ENCODE measurements around the gene CRELD2. TPM values are rescaled to one million over a fixed set of nuclear protein-coding genes. Genes with fewer than 3 reads are reported as not detected.

Gene CRELD2
- total and polyA plus RNA-seq, 2 of the 13 experiments (the other 11 are each of a cell fraction or from before 2014, with no cell fraction given): 17.2 to 44.7 TPM

DNA sequence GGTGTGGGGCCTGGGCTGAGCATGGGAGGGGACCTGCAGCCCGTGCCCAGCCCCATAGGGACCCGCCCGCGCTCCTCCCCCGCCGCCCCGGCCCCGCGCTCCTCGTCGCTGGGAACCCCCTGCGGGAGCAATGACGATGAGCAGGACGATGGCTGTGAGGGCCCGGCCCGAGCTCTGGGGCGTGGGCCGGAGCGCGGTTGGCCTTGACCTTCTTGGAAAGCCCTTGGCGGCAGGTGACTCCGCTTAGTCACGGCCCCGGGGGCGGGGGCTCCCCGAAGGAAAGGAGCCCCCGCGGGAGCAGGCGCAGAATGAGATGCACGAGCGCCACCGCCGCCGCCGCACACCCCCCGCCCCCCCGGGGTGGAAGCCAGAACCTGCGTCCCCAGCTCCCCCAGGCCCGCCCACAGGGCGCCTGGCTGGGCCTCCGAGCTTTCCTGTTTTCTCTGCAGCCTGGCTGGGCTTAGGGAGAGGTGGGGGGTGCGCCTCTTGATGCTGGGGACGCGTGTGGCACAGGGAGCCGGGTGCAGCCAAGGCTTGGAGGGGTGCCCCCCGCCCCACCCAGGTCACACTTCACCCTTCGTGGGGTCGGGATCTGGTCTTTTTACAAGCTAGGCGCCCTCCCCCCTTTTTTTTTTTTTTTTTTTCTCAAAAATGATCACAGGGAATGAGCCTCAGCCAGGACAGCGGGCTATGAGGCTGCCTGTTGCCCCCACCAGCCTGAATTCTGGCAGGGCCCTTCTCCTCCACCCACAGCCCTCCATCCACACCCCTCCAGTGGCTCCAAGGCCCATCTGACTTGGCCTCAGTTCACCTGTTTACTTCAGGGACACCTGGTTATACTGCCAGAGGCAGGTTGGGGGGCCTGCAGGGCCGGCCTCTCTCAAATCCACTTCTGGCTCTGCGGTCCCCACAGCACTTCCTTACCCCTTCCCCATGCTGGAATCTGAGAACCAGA is 17.9 kb downstream of the CRELD2 start (continued):
- no peak for TF ChIP-seq ZHX2 (IDR thresholded peaks at IDR 0.05; ENCODE audit: low read depth)
- no peak for TF ChIP-seq ZHX2 (CRISPR knock-in tag; IDR thresholded peaks at IDR 0.05; ENCODE audit: borderline replicate concordance)
- no peak; the same call in 1 of the 2 replicates for TF ChIP-seq ZNF878 (CRISPR knock-in tag; IDR thresholded peaks at IDR 0.05)
- peak; percentile 82; the same call in 1 of the 2 replicates for TF ChIP-seq FOSL1 (CRISPR knock-in tag; IDR thresholded peaks at IDR 0.05; ENCODE audit: borderline replicate concordance)
- TF ChIP-seq SP4 (CRISPR knock-in tag; IDR thresholded peaks at IDR 0.05): peak; percentile 52; the same call in 1 of the 2 replicates
- no peak for TF ChIP-seq ZKSCAN1 (IDR thresholded peaks at IDR 0.05; ENCODE audit: low read length)
- TF ChIP-seq, protein P1, sequence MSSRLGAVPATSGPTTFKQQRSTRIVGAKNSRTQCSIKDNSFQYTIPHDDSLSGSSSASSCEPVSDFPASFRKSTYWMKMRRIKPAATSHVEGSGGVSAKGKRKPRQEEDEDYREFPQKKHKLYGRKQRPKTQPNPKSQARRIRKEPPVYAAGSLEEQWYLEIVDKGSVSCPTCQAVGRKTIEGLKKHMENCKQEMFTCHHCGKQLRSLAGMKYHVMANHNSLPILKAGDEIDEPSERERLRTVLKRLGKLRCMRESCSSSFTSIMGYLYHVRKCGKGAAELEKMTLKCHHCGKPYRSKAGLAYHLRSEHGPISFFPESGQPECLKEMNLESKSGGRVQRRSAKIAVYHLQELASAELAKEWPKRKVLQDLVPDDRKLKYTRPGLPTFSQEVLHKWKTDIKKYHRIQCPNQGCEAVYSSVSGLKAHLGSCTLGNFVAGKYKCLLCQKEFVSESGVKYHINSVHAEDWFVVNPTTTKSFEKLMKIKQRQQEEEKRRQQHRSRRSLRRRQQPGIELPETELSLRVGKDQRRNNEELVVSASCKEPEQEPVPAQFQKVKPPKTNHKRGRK (CRISPR knock-in tag; IDR thresholded peaks at IDR 0.05): no peak
- no peak for TF ChIP-seq KMT2A (CRISPR knock-in tag; IDR thresholded peaks at IDR 0.05)
- peak; percentile 93 for TF ChIP-seq SRSF1 (optimal IDR thresholded peaks at IDR 0.05; ENCODE audit: low read depth, low read length)
- no peak for TF ChIP-seq BCLAF1 (IDR thresholded peaks at IDR 0.05)
- peak; percentile 53; the same call in 1 of the 2 replicates for TF ChIP-seq ZBTB7A (CRISPR knock-in tag; IDR thresholded peaks at IDR 0.05)
- TF ChIP-seq NCOR1 (IDR thresholded peaks at IDR 0.05; ENCODE audit: borderline replicate concordance, low read length): peak; percentile 86; the same call in 1 of the 2 replicates
- TF ChIP-seq, protein P2, sequence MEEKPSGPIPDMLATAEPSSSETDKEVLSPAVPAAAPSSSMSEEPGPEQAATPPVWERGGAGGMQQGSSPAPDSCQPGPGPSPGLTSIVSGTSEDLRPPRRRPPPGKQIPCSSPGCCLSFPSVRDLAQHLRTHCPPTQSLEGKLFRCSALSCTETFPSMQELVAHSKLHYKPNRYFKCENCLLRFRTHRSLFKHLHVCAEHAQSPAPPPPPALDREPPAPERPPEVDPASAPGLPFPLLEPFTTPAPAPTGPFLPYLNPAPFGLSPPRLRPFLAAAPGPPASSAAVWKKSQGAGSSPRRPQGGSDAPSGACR (CRISPR knock-in tag; IDR thresholded peaks at IDR 0.05): no peak
- peak; percentile 60; the same call in 1 of the 2 replicates for TF ChIP-seq DNMT3B (CRISPR knock-in tag; conservative IDR thresholded peaks at IDR 0.05)
- no peak for TF ChIP-seq ZMYM3 (CRISPR knock-in tag; IDR thresholded peaks at IDR 0.05)
- peak; percentile 77 for TF ChIP-seq NR2C2 (CRISPR knock-in tag; IDR thresholded peaks at IDR 0.05; ENCODE audit: borderline replicate concordance)
- no peak for TF ChIP-seq RARG (CRISPR knock-in tag; IDR thresholded peaks at IDR 0.05; ENCODE audit: low read depth)
- TF ChIP-seq ZFAT (CRISPR knock-in tag; conservative IDR thresholded peaks at IDR 0.05): no peak

All from HepG2 (cell line).